NOMO-1 treated with DMSO at 0.1 percent for 48 hours (cell line): ENCODE results near the gene HCRTR1.
A peak's percentile ranks its signal among the peaks of the same experiment; 100 is the strongest.

Experiments
- DNase-seq: peaks from one replicate; lab custom pipeline; 2025; ENCODE audit not compliant: unreplicated experiment; lab: John Stamatoyannopoulos, UW

HCRTR1 gene

DNA sequence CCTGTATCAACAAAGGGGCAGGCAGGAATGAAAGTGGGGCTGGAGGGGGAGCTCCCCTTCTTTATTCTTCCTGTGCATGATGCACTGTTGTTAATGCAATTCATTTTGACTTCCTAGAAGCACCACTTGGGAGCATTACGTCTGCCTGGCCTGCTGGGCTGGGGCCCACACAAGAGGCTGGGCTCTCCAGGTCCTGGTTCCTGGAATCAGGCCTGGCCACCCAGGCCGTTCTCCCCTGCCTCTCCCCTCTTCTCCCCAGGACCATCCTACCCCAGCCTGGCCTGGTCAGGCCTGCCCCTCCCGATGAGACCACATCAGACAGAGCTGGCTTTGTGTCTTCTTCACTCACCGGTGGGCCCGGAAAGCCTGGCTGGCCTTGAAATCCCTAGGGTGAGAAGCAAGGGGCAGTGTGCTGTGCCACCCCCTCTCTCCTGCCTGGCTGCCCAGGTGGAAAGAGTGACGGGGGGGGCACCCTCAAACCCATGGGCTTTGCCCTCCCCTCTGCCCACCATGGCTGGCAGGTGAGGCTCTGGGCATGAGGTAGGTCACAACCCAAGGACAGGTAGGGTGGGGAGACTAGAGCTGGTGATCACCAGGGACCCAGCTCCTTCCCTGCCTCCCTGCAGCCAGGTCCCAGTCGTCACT, 47.9 kb downstream of the HCRTR1 start:
- no peak for DNase-seq

GRCh38 chr1:31666263-31666963, 48.9 kb downstream of the HCRTR1 start:
- no peak for DNase-seq

DNA sequence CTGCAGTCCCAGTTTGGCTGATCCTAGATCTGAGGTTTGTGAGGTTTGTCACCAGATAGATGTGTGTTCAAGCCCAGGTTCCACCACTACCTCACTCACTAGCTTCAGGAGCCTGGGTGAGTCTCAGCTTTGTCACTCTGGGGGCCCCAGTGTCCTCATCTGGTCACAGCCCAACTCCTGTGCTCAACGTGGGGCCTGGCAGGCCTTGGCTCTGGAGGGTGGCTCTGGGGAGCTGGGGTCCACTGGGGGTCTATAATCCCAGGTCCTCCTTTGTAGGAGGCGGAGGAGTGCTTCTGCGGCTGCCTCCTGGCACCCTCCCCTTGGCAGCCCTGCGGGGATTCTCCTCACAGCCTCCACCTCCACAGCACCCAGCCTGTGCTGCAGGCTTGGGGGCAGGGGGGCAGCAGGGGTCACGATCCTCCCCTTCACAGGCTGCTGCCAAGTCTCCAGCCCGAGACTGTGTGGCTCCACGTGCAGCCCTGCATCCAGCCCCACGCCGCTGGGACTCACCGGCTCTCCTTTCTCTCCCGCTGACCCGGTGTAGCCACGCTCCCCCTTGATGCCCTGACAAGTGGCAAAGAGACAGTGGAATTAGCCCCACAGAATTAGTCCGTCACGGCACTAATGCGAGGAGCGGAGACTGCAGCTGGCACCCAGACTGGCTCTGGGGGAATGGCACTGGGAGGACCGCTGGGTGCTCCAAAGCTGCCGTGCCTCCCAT, 49.7 kb downstream of the HCRTR1 start:
- DNase-seq = no peak

DNA sequence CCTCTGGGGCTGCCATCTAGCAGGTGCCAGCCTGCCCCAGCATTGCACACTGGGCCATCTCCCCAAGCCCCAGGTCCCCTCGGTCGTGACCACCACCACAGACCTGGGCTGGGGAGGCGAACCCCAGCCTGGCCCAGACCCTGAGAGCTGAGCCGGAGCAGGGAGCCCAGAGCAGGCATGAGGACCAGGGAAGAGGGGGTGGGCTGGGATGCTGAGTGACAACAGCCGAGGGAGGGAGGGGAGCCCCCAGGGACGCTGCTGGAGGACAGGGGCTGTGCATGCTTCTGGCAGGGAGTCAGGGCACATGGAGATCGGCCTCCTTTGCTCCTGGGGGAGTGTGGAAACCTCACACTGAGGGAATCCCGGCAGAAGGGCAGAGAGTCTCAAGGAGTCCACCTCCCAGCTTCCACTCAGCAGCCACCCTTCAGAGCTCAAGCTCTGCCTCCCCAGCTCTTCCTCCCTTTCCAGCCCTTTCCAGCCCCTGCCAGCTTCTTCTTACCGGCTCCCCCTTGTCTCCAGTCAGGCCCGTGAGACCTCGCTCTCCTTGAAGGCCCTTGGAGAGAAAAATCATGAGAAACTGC, 50.9 kb downstream of the HCRTR1 start:
- DNase-seq = no peak

- no peak for DNase-seq
Measured at GRCh38 chr1:31669433-31669785, 51.9 kb downstream of the HCRTR1 start.

- peak; percentile 19 for DNase-seq
Measured at GRCh38 chr1:31669786-31670592, 52.5 kb downstream of the HCRTR1 start.

DNA sequence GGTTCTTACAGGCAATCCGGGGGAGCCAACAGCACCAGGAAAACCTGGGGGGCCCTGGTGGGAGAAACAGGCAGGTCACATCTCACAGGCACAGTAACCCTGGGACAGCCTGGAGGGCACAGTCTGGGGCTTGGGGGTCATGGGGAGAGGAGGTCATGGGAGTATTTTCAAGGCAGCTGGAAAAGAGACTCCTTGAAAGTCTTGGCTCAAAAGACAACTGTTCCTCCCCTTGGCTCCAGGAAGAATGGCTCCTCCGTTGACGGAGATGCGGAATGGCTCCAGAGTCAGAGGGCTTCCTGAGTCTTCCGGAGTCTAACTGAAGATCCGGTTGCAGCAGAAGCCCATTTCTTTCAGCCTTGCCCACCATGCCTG, 53.1 kb downstream of the HCRTR1 start:
- DNase-seq = no peak

DNA sequence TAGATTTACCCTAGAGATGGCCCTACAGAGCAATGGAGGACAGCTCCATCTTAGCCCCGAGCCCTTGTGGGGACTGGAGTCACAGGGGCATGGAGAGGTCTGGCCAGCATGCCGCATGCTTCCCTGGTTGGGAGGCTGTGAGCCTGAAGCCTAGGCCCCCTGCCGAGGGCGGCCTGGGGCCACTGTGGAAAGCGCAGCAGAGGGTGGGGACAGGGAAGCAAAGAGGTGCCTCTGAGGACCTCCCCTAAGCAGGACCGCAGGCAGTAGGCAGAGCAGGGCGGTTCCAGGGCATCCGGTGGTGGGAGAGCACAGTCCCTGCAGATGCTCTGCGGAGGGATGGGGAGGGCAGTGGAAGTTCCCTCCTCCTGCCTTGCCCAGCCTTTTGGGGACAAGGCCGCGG, 53.7 kb downstream of the HCRTR1 start:
- DNase-seq = no peak

DNA sequence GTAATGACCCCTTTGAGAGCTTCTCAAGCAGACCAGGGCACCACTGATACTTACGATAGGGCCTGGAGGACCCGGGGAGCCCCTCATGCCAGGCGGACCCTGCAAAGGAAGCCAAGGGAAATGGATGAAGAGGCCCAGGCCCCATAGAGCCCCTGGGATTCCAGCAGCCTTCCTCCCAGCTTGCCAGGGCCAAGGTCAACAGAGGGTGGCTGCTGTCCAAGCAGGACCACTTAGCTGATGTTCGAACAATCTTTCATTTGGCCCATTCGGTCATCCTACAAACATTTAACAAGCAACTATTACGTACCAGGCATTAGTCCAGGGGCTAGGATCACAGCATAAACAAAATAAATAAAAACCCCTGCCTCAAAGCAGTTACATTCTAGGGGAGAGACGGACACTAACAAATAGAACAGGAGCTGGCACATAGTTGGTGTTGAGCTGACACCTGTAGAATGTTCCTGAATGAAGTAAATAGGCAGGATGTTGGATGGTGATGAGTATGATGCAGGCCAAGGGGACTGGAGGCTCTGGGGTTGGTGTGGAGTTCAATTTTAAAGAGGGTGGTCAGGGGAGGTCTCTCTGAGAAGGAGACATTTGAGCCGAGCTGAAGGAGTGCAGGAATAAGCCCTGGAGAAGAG, 54.2 kb downstream of the HCRTR1 start:
- no peak for DNase-seq

GRCh38 chr1:31672986-31673385, 55.5 kb downstream of the HCRTR1 start:
- no peak for DNase-seq

- DNase-seq = no peak
Measured at GRCh38 chr1:31673433-31673832, 55.9 kb downstream of the HCRTR1 start.

- no peak for DNase-seq
Measured at GRCh38 chr1:31674626-31675025, 57.1 kb downstream of the HCRTR1 start.

DNA sequence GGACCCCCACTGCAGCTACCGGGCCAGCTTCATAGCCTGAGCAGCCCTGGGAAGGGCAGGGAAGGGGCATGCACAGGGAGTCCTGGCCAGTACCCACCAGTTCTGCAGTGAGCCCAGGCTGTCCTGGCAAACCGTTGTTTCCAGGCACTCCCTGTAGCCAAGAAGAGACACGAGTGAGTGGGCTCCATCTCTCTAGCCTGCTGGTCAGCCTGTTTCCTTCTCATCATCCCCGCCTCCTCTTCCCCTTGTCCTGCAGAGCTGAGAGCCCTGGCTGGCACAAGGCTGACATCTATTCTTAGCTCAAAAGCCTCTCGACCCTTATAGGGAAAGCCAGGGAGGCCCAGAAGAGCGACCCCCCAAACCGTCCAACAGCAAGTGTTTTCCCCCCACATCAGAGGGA, 57.7 kb downstream of the HCRTR1 start:
- DNase-seq = no peak

DNA sequence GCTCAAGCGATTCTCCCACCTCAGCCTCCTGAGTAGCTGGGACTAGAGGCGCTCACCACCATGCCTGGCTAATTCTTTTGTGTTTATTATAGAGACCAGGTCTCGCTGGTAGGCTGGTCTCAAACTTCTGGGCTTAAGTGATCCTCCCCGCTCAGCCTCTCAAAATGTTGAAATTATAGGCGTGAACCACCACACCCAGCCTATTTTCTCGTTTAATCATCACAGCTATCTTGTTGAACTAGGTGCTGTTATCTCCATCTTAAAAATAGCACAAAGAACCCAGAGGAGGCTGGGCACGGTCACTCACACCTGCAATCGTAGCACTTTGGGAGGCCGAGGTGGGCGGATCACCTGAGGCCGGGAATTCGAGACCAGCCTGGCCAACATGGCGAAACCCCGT, 58.3 kb downstream of the HCRTR1 start:
- DNase-seq = no peak
